Gastrocnemius medialis (tissue), 4 donors: ENCODE results near the gene RASGEF1C.

ENCODE experiments used
- POLR2A ChIP-seq, 2 donors: fragments of 450-650 bp; IDR thresholded peaks; one replicate each; pipeline ENCODE4 v1.6.1; 2017; ENCODE audit warnings: antibody characterized with exemption in 2 of 2, mild to moderate bottlenecking in 2 of 2, moderate library complexity in 2 of 2
- TF ChIP-seq, protein P1 (sequence below), 5 experiments: fragments of 450-650 bp in 3 of 5; fragments of 200-600 bp in 2 of 5; sonication (generic) in 2 of 5; IDR thresholded peaks in 4 of 5; conservative IDR thresholded peaks in 1 of 5; 1 replicate in 4 of 5; 2 replicates in 1 of 5; pipeline ENCODE4 v1.5.1; 2016 to 2019; ENCODE audit warnings: antibody characterized with exemption in 5 of 5, mild to moderate bottlenecking in 3 of 5, moderate library complexity in 3 of 5

DNA sequence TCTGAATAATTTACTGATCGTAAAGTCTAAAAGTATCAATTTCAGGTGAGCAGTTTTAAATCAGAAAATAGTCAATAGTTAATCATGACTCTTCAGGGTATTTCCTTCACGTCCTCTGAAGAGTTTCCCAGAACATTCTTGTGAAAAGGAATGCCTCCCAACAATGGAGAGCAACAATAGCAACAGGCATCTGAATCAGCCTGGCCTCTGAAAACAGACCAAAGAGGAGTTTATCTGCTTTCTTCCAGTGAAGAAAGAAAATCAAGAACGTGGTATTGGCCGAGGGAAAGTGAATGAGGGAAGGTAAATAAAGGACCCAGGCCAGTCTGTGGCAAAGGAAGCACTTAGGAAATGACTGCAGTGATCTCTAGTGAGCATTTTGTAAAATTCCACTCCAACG lies 26.1 kb upstream of the RASGEF1C start:
- TF ChIP-seq POLR2A (IDR thresholded peaks at IDR 0.05), result no peak
- TF ChIP-seq, protein P1, sequence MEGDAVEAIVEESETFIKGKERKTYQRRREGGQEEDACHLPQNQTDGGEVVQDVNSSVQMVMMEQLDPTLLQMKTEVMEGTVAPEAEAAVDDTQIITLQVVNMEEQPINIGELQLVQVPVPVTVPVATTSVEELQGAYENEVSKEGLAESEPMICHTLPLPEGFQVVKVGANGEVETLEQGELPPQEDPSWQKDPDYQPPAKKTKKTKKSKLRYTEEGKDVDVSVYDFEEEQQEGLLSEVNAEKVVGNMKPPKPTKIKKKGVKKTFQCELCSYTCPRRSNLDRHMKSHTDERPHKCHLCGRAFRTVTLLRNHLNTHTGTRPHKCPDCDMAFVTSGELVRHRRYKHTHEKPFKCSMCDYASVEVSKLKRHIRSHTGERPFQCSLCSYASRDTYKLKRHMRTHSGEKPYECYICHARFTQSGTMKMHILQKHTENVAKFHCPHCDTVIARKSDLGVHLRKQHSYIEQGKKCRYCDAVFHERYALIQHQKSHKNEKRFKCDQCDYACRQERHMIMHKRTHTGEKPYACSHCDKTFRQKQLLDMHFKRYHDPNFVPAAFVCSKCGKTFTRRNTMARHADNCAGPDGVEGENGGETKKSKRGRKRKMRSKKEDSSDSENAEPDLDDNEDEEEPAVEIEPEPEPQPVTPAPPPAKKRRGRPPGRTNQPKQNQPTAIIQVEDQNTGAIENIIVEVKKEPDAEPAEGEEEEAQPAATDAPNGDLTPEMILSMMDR (IDR thresholded peaks at IDR 0.05 in 4 of 5, conservative IDR thresholded peaks at IDR 0.05 in 1 of 5), result no peak
